GM19438 (cell line): ENCODE measurements around the gene SGSH.

Source experiments
- ATAC-seq: cut with Tn5 transposase; IDR thresholded peaks from one replicate; pipeline ENCODE4 v1.9.1; 2021; ENCODE audit warnings: low read depth; ENCODE audit not compliant: unreplicated experiment

The SGSH gene

DNA sequence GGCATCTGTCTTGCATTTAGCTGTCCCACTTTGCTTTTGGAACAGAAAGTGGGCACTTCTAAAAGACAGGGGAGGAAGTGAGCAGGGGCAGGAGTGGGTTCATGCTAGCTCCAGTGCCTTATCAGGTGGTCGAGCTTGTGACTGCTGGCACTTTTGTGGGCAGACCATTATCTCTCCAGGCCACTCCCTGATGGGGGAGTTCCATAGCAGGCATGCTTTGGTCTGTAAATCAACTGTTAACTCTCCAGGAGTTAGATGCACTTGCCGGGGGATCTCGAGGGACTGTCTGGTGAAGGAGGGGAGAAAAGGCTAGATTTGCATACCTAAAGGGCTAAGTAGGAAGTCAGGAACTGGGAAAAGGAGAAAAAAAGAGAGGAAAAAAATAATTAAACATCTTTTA is 59.6 kb downstream of the SGSH start:
- ATAC-seq = no peak
